ENCODE data around the gene TENM3. TPM values are rescaled to one million over a fixed set of nuclear protein-coding genes. Genes with fewer than 3 reads are reported as not detected.

The TENM3 gene
- polyA plus RNA-seq, 2 donors: 0.20 to 0.39 TPM

DNA sequence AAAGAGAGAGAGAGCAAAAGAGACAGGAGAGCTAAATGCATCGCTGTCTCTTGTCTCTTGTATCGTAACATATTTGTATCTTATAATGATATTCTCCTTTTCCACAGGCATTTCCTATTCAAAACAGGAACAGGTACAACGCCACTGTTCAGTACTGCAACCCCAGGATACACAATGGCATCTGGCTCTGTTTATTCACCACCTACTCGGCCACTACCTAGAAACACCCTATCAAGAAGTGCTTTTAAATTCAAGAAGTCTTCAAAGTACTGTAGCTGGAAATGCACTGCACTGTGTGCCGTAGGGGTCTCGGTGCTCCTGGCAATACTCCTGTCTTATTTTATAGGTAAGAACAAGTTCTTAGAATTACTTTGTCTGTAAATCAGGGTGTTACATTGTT is 385.3 kb downstream of the TENM3 start:
- no peak overlapping the region for H3K27ac ChIP-seq (ENCODE audit: low read depth in 2 of 2, low read length in 1 of 2)
- no peaks in the 10 kb centered on the region for H3K9me3 ChIP-seq (ENCODE audit: control insufficient read depth in 2 of 2, insufficient read depth in 1 of 2, low read depth in 1 of 2, low read length in 1 of 2)
- no peaks in the 10 kb centered on the region for H3K36me3 ChIP-seq (ENCODE audit: control insufficient read depth in 2 of 2, insufficient read depth in 2 of 2, low read length in 1 of 2)
- no peaks in the 10 kb centered on the region for H3K27me3 ChIP-seq (ENCODE audit: control insufficient read depth in 1 of 2, insufficient read depth in 2 of 2, low read length in 2 of 2)
- 89 to 90% methylated on average over 6 of the region's 6 CpGs for WGBS, 2 donors
- H3K4me1 ChIP-seq (ENCODE audit: control insufficient read depth in 2 of 2, insufficient read depth in 2 of 2, low read length in 1 of 2): no peaks in the 10 kb centered on the region
- no peak overlapping the region for H3K4me3 ChIP-seq (ENCODE audit: low read depth in 1 of 2, low read length in 2 of 2)

GRCh38 chr4:182629096-182629495 is 385.9 kb downstream of the TENM3 start:
- H3K4me3 ChIP-seq (ENCODE audit: low read depth in 1 of 2, low read length in 2 of 2): no peak overlapping the region
- no peaks in the 10 kb centered on the region for H3K4me1 ChIP-seq (ENCODE audit: control insufficient read depth in 2 of 2, insufficient read depth in 2 of 2, low read length in 1 of 2)
- H3K27ac ChIP-seq (ENCODE audit: low read depth in 2 of 2, low read length in 1 of 2): no peak overlapping the region
- no peaks in the 10 kb centered on the region for H3K9me3 ChIP-seq (ENCODE audit: control insufficient read depth in 2 of 2, insufficient read depth in 1 of 2, low read depth in 1 of 2, low read length in 1 of 2)
- no peaks in the 10 kb centered on the region for H3K27me3 ChIP-seq (ENCODE audit: control insufficient read depth in 1 of 2, insufficient read depth in 2 of 2, low read length in 2 of 2)
- WGBS, 2 donors: 91 to 96% methylated on average over 3 of the region's 3 CpGs
- H3K36me3 ChIP-seq (ENCODE audit: control insufficient read depth in 2 of 2, insufficient read depth in 2 of 2, low read length in 1 of 2): no peaks in the 10 kb centered on the region

DNA sequence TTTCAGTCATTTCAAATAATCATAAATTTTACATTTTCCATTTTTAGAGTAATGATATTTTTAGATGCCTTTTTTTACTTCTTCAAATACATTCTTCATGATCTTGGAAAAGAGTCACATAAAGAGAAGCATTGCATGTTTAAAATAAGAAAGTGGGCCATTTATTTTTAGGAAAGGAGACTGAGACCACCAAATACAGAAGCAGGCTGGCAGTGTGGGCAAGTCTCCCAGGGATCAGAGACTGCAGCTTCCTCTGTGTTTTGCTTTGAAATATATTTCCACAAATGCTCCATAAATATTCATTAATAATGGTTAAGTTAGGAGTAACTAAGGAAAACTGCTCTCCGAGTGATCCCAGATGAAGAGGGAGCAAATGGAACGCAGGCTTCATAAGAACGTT is 397.3 kb downstream of the TENM3 start:
- no peaks in the 10 kb centered on the region for H3K27me3 ChIP-seq (ENCODE audit: control insufficient read depth in 1 of 2, insufficient read depth in 2 of 2, low read length in 2 of 2)
- H3K9me3 ChIP-seq (ENCODE audit: control insufficient read depth in 2 of 2, insufficient read depth in 1 of 2, low read depth in 1 of 2, low read length in 1 of 2): peaks cover 0 to 2% of the 10 kb centered on the region in 2 donors
- WGBS, 2 donors: 67 to 77% methylated on average over 3 of the region's 3 CpGs

GRCh38 chr4:182640932-182641331 is 397.7 kb downstream of the TENM3 start:
- H3K4me1 ChIP-seq (ENCODE audit: control insufficient read depth in 2 of 2, insufficient read depth in 2 of 2, low read length in 1 of 2): no peaks in the 10 kb centered on the region
- no peaks in the 10 kb centered on the region for H3K36me3 ChIP-seq (ENCODE audit: control insufficient read depth in 2 of 2, insufficient read depth in 2 of 2, low read length in 1 of 2)
- 60 to 74% methylated on average over 8 of the region's 8 CpGs for WGBS, 2 donors
- no peak overlapping the region for H3K4me3 ChIP-seq (ENCODE audit: low read depth in 1 of 2, low read length in 2 of 2)
- no peak overlapping the region for H3K27ac ChIP-seq (ENCODE audit: low read depth in 2 of 2, low read length in 1 of 2)
- no peaks in the 10 kb centered on the region for H3K27me3 ChIP-seq (ENCODE audit: control insufficient read depth in 1 of 2, insufficient read depth in 2 of 2, low read length in 2 of 2)
- H3K9me3 ChIP-seq (ENCODE audit: control insufficient read depth in 2 of 2, insufficient read depth in 1 of 2, low read depth in 1 of 2, low read length in 1 of 2): peaks cover 0 to 6% of the 10 kb centered on the region in 2 donors

More for the DNA sequence above, 397.3 kb downstream of the TENM3 start:
- Histone ChIP-seq H3K4me3 (ENCODE audit: low read depth in 1 of 2, low read length in 2 of 2) (no peak overlapping the region), H3K27ac (ENCODE audit: low read depth in 2 of 2, low read length in 1 of 2) (no peak overlapping the region), H3K36me3 (ENCODE audit: control insufficient read depth in 2 of 2, insufficient read depth in 2 of 2, low read length in 1 of 2) (no peaks in the 10 kb centered on the region), H3K4me1 (ENCODE audit: control insufficient read depth in 2 of 2, insufficient read depth in 2 of 2, low read length in 1 of 2) (no peaks in the 10 kb centered on the region)

GRCh38 chr4:182642831-182643230 is 399.6 kb downstream of the TENM3 start:
- peaks cover 0 to 6% of the 10 kb centered on the region in 2 donors for H3K9me3 ChIP-seq (ENCODE audit: control insufficient read depth in 2 of 2, insufficient read depth in 1 of 2, low read depth in 1 of 2, low read length in 1 of 2)
- H3K4me3 ChIP-seq (ENCODE audit: low read depth in 1 of 2, low read length in 2 of 2): no peak overlapping the region
- no peaks in the 10 kb centered on the region for H3K4me1 ChIP-seq (ENCODE audit: control insufficient read depth in 2 of 2, insufficient read depth in 2 of 2, low read length in 1 of 2)
- H3K36me3 ChIP-seq (ENCODE audit: control insufficient read depth in 2 of 2, insufficient read depth in 2 of 2, low read length in 1 of 2): no peaks in the 10 kb centered on the region
- 52 to 57% methylated on average over 2 of the region's 2 CpGs for WGBS, 2 donors
- no peaks in the 10 kb centered on the region for H3K27me3 ChIP-seq (ENCODE audit: control insufficient read depth in 1 of 2, insufficient read depth in 2 of 2, low read length in 2 of 2)
- H3K27ac ChIP-seq (ENCODE audit: low read depth in 2 of 2, low read length in 1 of 2): no peak overlapping the region

DNA sequence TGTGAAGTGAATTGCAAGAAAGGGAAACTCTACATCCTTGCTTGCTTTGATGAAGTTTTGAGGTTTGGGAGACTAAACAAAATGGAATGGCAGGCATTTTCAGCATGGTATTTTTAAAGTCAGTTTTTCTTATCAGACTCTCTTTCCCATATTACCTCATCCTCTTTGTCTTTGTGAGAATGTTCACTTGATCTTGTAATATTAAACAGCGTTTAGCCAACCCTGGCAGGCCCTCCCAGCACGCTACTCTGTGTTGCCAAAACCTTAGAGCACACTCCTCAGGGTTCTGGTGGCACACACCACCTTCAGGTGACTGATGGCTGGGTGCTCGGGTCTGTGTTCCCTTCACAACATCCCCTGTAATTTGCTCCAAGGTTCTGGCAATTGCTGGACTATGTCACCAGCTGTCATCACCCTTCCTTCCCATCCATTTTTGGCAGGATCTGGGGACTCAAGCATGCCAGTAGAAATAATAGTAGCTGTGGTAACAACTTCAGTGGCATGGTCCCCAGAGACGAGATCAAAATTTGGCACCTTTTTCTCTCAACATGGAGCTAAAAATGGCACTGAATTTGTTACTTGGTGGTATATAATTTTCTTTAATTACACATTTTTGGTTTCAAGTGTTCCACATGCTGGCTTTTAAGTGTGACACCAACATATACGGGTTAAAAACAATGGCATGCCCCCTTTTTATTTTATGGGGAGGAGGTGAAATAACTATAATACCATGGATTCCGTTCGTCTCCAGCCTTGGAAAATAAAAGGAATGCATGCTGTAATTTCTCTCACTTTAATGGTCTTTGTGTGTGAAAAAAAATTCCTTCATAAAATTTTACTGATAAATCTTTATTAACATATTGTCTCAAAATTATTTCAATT is 400.8 kb downstream of the TENM3 start:
- Histone ChIP-seq H3K4me1 (ENCODE audit: control insufficient read depth in 2 of 2, insufficient read depth in 2 of 2, low read length in 1 of 2) (no peaks in the 10 kb centered on the region), H3K27me3 (ENCODE audit: control insufficient read depth in 1 of 2, insufficient read depth in 2 of 2, low read length in 2 of 2) (no peaks in the 10 kb centered on the region), H3K27ac (ENCODE audit: low read depth in 2 of 2, low read length in 1 of 2) (no peak overlapping the region), H3K9me3 (ENCODE audit: control insufficient read depth in 2 of 2, insufficient read depth in 1 of 2, low read depth in 1 of 2, low read length in 1 of 2) (peaks cover 0 to 6% of the 10 kb centered on the region in 2 donors), H3K4me3 (ENCODE audit: low read depth in 1 of 2, low read length in 2 of 2) (no peak overlapping the region), H3K36me3 (ENCODE audit: control insufficient read depth in 2 of 2, insufficient read depth in 2 of 2, low read length in 1 of 2) (no peaks in the 10 kb centered on the region)
- 82 to 85% methylated on average over 7 of the region's 7 CpGs for WGBS, 2 donors

DNA sequence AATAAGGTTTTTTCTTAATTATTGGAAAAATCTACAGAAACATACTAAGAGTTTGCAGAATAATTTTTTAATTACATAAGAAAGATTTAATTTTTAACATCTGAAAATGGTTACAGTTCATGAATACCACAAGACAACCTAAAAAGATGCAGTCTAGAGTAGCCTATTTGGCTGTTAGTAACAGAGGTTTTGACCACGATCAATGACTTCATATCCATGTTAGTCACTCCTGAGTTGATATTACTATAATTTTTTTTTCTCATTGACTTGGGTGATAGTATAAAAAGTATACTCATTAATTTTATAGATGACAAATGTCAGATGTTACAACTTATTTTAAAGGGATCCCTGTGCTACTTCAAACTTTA is 401.5 kb downstream of the TENM3 start:
- Histone ChIP-seq H3K9me3 (ENCODE audit: control insufficient read depth in 2 of 2, insufficient read depth in 1 of 2, low read depth in 1 of 2, low read length in 1 of 2) (peaks cover 0 to 6% of the 10 kb centered on the region in 2 donors), H3K27me3 (ENCODE audit: control insufficient read depth in 1 of 2, insufficient read depth in 2 of 2, low read length in 2 of 2) (no peaks in the 10 kb centered on the region), H3K4me1 (ENCODE audit: control insufficient read depth in 2 of 2, insufficient read depth in 2 of 2, low read length in 1 of 2) (no peaks in the 10 kb centered on the region), H3K36me3 (ENCODE audit: control insufficient read depth in 2 of 2, insufficient read depth in 2 of 2, low read length in 1 of 2) (no peaks in the 10 kb centered on the region), H3K4me3 (ENCODE audit: low read depth in 1 of 2, low read length in 2 of 2) (no peak overlapping the region), H3K27ac (ENCODE audit: low read depth in 2 of 2, low read length in 1 of 2) (no peak overlapping the region)
- WGBS, 2 donors: 84 to 93% methylated on average over 1 of the region's 1 CpG

DNA sequence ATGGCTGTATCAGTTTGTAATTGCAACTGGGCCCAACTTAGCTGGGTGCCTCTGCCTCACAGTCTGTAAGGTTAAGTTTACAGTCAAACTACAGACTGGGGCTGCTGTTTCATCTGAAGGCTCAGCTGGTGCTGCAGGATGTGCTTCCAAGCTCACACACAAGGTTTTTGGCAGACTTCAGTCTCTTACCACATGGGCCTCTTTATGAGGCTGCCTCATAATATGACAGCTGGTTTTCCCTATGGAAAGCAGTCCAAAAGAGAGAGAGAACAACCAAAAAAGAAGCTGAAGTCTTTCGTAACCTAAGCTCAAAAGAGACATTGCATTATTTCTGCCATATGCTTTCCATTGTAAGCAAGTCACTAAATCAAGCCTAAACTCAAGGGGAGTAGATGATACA is 402.3 kb downstream of the TENM3 start:
- no peaks in the 10 kb centered on the region for H3K36me3 ChIP-seq (ENCODE audit: control insufficient read depth in 2 of 2, insufficient read depth in 2 of 2, low read length in 1 of 2)
- peaks cover 0 to 6% of the 10 kb centered on the region in 2 donors for H3K9me3 ChIP-seq (ENCODE audit: control insufficient read depth in 2 of 2, insufficient read depth in 1 of 2, low read depth in 1 of 2, low read length in 1 of 2)
- H3K4me1 ChIP-seq (ENCODE audit: control insufficient read depth in 2 of 2, insufficient read depth in 2 of 2, low read length in 1 of 2): no peaks in the 10 kb centered on the region
- H3K4me3 ChIP-seq (ENCODE audit: low read depth in 1 of 2, low read length in 2 of 2): no peak overlapping the region
- 81 to 88% methylated on average over 1 of the region's 1 CpG for WGBS, 2 donors
- no peak overlapping the region for H3K27ac ChIP-seq (ENCODE audit: low read depth in 2 of 2, low read length in 1 of 2)
- H3K27me3 ChIP-seq (ENCODE audit: control insufficient read depth in 1 of 2, insufficient read depth in 2 of 2, low read length in 2 of 2): no peaks in the 10 kb centered on the region

DNA sequence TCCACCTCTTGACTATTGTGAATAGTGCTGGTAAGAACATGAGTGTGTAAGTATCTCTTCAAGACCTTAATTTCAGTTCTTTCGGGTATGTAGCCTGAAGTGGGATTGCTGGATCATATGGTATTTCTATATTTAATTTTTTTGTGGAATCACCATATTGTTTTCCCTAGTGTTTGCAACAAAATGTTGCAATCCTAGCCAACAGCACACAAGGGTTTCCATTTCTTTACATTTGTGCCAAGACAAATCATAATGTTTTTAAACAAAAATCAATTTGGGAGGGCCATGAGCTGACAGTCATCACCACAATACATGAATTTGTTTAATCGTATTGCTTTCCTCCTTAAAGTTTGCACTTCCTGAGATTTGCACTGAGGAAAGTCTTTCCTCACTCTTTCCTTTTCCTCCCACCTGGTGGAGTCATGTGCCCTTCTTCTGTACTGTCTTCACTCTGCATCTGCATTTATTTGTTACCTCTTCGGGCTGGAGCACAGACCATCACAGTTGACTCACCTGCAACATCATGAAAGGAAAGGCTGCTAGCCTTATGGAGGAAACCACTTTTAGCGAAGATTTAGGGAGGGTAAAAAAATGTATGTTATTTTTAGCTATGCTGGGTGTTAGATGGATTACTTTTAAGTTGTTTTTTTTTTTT is 404.6 kb downstream of the TENM3 start:
- H3K9me3 ChIP-seq (ENCODE audit: control insufficient read depth in 2 of 2, insufficient read depth in 1 of 2, low read depth in 1 of 2, low read length in 1 of 2): peaks cover 0 to 6% of the 10 kb centered on the region in 2 donors
- H3K27ac ChIP-seq (ENCODE audit: low read depth in 2 of 2, low read length in 1 of 2): peak overlapping the region in 1 of 2 donors; percentile 29
- no peaks in the 10 kb centered on the region for H3K36me3 ChIP-seq (ENCODE audit: control insufficient read depth in 2 of 2, insufficient read depth in 2 of 2, low read length in 1 of 2)
- no peaks in the 10 kb centered on the region for H3K4me1 ChIP-seq (ENCODE audit: control insufficient read depth in 2 of 2, insufficient read depth in 2 of 2, low read length in 1 of 2)
- WGBS, 2 donors: 78 to 85% methylated on average over 4 of the region's 4 CpGs
- no peaks in the 10 kb centered on the region for H3K27me3 ChIP-seq (ENCODE audit: control insufficient read depth in 1 of 2, insufficient read depth in 2 of 2, low read length in 2 of 2)
- H3K4me3 ChIP-seq (ENCODE audit: low read depth in 1 of 2, low read length in 2 of 2): no peak overlapping the region
